ENCODE data around the gene HYAL1.
"Not testable (repeated sequence)": the region's sequence is repeated elsewhere in the genome, so short reads cannot be mapped to it uniquely, and the experiment has no call there.

Gene HYAL1

DNA sequence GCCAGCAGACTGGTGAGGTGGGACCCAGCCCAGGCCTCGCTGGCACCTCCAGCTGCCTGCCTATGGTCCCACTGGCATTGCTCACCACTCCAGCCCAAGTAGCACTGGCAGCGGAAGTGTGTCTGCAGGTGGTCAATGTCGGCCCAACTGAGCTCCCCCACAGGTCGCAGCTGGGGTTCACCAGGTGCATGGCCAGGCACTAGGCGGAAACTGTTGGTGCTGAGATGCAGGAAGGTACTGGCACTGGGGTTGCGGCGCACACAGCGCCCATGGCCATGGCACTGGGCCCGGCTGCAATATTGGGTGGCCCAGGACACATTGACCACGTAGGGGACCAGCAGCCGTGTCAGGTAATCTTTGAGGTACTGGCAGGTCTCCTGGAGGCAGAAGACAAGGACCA, 14.8 kb upstream of the HYAL1 start:
- no peak for DNase-seq

GRCh38 chr3:50317300-50317699, 13.9 kb upstream of the HYAL1 start:
- DNase-seq: no peak

GRCh38 chr3:50316657-50317242, 13.4 kb upstream of the HYAL1 start:
- peak; percentile 42 to 65 (median 59) for DNase-seq

DNA sequence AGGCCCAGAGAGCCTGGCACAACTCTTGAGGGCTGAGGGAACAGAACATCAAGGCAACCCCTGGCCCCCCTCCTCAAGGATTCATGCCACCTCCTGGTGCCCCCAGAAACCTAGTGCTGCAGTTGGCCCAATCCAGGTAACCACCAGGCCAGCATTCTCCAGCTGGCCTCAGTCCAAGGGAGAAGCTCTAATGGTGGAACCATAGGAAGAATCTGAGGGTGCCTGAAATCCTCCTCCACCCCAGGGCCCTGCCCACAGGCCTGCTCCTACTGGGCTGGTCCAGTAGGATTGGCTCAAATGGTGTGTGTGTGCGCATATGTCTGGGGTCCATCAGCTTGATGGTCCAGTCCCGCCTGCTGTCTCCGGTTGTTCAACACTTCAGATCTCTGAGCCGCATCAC, 11.4 kb upstream of the HYAL1 start:
- DNase-seq: no peak

- DNase-seq: no peak
Measured at GRCh38 chr3:50314342-50314741, 11.0 kb upstream of the HYAL1 start.

GRCh38 chr3:50312041-50312440, 8.7 kb upstream of the HYAL1 start:
- DNase-seq: not testable (repeated sequence)

- no peak for DNase-seq
Measured at GRCh38 chr3:50304601-50305000, 1.2 kb upstream of the HYAL1 start.

DNA sequence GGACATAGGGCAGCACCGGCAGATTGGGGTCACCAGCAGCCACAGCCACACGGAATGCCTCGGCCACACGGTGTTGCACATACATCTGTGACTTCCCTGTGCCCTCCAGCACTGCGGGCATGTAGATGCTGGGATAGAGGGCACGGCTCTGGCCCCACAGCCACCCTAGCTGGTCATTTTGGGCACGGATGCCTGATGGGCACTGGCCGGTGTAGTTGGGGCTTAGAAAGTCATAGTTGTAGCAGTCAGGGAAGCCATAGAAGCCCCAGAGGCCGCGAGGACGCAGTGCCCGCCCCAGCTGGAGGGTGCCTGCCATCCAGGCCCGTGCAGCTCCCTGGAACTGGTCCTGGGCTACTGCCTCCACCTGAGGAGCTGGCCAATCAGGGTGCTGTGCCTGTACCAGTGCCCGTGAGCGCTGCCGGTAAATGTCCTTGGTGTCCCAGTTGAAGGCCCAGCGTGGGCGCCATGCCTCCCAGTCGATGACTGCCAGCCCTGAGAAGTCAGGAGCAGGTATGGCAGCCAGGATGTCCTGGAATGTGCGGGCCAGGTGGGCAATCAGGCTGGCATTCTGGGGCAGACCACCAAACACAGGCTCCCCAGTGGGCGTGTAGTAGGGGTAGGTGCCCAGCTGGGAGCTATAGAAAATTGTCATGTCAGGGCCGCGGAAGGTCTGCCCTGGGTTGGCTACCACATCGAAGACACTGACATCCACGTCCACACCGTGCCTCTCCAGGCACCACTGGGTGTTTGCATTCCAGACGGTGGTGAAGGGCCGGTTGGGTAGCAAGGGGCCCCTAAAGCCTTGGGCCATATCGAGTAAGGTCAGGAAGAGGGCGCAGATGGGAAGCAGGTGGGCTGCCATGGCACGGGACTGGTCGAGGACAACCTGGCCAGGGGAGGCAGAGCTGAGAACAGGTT, 1.0 kb downstream of the HYAL1 start:
- no peak for DNase-seq

DNA sequence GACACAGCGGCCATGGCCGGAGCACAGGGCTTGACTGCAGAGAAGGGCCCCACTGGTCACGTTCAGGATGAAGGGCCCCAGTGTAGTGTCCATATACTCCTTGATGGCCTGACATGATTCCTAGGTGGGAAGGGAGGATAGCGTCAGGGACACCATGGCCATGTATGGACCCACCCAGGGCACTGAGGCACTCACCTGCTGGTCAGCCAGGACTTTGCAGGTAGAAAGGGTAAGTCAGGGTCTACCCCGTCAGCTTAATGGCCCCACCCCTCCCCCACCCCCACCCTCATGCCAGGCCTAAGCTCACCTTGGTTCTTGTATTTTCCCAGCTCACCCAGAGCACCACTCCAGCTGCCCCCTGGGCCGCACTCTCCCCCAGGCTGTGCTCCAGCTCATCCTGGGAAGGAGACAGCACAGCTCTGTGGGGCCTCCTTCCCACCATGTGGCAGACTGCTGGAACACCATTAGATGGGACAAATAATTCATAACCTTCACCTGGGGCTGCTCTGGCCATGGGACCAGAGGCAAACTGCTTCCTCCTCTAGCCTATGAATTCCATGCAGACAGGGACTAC, 2.6 kb downstream of the HYAL1 start:
- DNase-seq: no peak

DNA sequence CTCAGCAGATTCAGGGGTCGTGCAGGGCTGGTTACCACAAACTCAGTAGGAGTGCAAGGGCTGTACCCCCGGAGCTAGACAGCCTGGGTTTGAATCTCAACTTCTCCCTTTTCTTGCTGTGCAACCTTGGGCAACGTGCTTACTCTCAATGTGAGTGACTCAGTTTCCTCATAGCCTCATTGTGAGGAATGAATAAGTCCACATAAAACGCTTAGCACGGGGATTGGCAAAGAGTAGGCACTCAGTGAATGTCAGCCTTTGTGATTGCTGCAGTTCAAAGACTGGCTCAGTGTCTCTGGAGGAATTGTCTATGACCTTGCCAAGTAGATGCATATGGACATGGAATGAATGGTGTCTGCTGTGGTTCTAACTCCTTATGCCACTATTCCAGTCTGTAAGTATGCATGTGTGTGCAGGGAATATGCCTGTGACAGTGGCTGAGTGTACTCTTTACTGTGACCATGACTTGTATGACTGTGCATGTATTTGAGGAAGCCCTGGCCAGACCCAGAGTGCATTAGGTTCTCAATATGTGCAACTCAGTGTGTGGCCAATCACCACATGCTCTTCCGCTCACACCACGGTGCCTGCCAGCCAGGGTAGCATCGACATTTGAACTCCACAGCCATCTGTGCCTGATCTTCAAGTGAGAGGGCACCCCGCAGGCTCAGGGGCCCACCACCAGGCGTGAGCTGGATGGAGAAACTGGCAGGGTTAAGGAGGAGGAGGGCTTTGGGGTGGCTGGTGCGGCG, 3.3 kb downstream of the HYAL1 start:
- peak in 1 of 5 donors; percentile 36 for DNase-seq

DNA sequence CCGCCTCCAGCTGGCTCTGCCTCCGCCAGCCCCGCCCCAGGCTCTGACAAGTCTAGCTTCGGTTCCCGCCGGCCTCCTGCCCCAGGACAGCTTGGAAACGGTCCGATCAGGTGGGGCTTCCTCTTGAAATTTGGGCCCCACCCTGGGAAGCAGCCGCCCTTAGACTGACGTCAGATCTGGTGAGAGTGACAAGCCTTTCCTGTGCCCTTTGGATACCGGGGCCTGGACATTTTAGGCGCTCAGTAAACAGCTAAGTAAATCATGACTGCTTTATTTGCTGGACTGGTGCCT, 3.8 kb downstream of the HYAL1 start:
- no peak for DNase-seq

GRCh38 chr3:50298836-50299637, 4.3 kb downstream of the HYAL1 start, which contains the start of the genes HYAL3 and NAA80:
Gene HYAL3 (minus strand): TSS chr3:50299405. CDS start chr3:50295602, 3,803 bp downstream.
Gene NAA80 (minus strand): TSS chr3:50299405. CDS start chr3:50297463, 1,942 bp downstream.
- peak; percentile 98 to 99 (median 99) for DNase-seq

DNA sequence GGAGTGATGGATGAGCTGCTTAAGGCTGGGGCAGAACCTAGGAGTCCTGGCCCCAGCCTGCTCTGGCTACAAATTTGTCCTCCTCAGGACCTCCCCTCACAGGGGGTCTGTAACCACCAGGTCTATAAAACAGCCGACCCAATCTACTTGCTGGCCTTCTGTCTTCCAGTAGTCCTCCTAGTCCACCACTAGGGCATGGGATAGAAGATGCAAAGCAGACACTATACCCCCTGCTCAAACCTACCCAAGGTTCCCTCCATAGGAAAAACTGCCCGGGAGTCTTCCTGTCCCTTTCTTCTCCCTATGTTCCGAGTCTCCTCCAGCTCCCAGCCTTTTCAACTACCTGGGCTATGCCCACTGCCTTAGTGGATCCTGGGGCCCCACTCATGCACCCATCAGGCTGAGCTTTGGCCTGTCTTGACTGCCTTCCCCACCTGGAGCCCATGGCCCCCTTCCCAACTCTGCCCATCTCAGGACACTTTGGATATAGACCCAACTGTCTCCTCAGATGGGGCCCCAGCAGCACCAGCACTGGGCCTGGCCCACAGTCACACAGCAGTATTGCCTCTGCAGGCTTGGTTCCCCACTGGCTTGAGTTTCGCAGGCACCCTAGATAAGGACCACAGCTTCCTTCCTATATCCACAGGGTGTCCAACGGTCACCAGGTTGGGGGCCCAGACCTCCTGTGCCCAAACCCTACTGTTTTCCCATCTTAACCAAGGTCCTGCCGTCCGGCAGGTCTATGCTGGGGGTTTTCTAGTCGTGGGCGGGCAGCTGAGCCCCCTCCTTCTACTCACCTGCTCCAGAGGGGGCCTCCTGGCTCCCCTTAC, 5.3 kb downstream of the HYAL1 start:
- DNase-seq: peak in 1 of 5 donors; percentile 36

- DNase-seq: no peak
Measured at GRCh38 chr3:50297384-50297775, 6.0 kb downstream of the HYAL1 start.

DNA sequence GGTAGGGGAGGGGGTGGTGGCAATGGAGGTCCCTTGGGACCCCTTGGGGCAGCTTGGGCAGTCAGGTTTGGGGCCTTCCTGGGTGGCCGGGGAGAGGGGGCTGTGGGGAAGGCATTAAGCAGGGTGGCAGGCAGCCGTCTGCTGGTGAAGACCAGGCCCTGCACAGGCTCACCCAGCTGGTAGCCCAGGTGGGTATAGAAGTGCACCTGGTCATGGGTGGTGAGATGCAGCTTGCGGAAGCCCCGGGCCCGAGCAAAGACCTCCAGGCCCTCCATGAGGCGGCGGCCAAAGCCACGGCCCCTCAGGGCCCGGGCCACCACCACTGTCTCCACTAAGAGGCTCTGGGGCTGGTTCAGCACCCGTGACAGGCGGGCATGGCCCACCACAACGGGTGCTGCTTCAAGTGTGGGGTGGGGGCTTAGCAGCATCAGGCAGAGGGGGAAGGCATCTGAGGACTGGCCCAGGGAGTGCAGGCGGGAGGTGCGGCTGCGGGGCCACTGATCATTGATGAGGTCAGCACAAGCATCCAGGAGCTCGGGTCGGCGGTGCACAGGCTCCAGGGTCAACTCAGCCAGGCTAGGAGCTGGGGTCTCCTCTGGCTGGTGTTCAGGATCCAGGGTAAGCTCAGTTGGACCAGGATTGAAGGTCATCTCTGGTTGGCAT, 6.5 kb downstream of the HYAL1 start:
- DNase-seq: no peak

GRCh38 chr3:50295553-50296431, 7.6 kb downstream of the HYAL1 start:
- no peak for DNase-seq

DNA sequence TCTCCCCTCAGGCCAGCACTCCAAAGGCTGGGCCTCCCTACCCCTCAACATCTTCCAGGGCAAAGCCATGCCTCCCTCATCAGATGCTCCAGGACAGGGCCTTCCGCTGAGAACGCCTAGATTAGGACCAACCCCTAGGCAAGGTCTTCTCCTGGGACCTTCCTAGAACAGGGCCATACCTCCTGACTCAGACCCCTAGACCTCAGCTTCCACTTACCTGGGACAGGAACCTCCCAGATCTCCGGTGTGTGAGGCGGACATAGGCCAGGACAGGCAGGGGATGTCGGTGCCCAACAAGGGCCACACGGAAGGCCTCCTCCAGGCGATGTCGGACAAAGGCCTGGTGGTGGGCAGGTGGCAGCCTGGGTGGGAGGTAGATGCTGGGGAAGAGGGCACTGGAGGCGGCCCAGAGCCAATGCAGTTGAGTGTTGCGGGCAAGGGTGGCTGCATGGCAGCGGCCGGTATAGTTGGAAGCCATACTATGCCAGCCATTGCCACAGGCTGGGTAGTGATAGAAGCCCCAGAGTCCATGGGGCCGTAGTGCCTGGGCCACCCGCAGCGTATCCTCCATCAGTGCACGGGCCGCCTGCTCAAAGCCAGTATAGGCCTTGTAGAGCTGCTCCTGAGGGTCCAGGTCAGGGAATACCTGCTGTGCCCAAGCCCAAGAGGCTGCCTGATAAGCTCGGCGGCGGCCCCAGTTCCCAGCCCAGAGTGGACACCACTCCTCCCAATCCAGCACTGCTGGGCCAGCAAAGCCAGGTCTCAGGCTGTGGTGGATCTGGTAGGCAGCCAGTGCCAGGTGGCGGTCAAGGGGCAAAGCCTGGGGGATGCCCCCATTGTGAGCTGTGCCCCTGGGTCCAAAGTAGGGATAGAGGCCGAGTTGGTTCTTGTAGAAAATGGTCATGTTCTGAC, 8.6 kb downstream of the HYAL1 start:
- DNase-seq: no peak

DNA sequence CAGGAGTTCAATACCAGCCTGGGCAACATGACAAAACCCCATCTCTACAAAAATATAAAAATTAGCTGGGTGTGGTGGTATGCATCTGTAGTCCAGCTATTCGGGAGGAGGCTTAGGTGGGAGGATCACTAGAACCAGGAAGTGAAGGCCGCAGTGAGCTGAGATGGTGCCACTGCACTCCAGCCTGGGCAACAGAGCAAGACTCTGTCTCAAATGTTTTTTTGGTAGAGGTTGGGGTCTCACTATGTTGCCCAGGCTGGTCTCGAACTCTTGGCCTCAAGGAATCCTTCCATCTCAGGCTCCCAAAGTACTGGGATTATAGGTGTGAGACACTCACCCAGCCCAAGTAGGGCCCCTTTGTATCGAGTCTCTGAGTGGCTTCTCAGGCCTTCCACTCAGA, 9.3 kb downstream of the HYAL1 start:
- no peak for DNase-seq

Data from T-helper 1 cell (primary cell).